Measurements from ENCODE around the gene DCANP1.
A peak's percentile ranks its signal among the peaks of the same experiment; 100 is the strongest.

Gene DCANP1

GRCh38 chr5:135480511-135480910, 33.4 kb upstream of the DCANP1 start:
- DNase-seq (ENCODE audit: low spot score), result no peak

DNA sequence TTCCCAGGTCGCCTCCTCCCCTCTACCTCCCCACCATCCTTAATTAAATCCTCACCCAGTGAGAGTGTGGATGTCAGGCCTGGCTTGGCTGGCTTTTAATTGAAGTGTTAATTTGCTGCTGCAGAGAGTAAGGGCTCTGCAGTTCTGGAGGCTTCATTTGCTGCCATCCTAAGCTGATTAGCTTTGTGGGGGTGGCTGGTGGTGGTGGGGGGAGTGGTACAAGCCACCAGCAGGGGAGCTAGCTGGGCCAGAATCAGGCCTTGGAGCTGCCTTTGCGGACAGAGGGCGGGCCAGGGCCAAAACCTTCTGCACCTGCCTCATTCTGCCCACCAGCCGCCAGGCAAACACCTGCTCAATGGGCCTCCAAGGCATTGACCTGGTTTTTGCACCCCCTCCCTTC, 31.8 kb upstream of the DCANP1 start:
- no peak for DNase-seq (ENCODE audit: low spot score)

- DNase-seq (ENCODE audit: low spot score), result no peak
These were observed 30.5 kb upstream of the DCANP1 start for GRCh38 chr5:135477613-135478066.

DNA sequence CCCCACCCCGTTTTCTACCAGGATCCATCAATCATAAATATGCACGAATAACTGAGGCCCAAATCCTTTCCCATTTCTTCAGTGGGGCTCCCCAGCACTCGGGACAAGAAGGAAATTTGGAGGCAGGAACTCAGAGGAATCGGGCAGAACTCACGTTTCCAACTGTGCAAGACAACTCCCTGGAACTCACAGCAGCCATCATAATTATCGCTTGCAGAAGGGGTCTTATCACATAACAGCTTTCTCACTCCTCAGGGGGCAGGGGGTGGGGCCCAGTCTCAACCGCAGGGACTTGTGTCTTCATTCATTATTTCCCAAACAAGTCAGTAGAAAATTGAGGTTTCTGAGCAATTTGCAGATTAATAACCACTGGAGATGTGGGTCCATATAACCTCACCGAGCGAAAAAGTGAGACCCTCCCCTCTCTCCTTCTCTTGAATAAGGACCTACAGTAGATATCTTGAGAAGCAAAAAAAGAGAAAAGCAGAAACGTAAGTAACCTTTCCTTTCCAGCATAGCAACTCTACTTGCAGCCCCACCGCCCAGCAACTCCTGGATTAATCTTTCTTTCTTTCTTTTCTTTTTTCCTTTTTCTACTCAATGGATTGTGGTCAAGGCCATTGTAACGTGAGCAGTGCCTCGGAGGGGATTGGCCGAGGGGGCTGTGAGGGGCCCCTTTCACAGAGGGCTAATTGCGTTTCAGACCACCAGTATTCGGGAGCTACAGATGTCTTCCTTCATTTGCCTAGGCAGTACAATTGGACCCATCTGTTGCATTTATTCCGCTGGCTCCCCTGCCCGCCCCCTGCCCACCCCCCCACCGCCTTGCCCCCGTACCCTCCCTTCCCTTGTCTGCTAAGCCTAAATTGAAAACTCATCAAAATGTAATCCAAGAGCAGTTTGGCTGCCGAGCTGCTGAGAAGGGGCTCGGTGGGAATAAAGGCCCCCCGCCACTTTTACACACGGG, 29.8 kb upstream of the DCANP1 start:
- DNase-seq (ENCODE audit: low spot score), result no peak

GRCh38 chr5:135473956-135474670, 27.0 kb upstream of the DCANP1 start:
- no peak for DNase-seq (ENCODE audit: low spot score)

- no peak for DNase-seq (ENCODE audit: low spot score)
These were observed 25.0 kb upstream of the DCANP1 start for GRCh38 chr5:135472141-135472540.

DNA sequence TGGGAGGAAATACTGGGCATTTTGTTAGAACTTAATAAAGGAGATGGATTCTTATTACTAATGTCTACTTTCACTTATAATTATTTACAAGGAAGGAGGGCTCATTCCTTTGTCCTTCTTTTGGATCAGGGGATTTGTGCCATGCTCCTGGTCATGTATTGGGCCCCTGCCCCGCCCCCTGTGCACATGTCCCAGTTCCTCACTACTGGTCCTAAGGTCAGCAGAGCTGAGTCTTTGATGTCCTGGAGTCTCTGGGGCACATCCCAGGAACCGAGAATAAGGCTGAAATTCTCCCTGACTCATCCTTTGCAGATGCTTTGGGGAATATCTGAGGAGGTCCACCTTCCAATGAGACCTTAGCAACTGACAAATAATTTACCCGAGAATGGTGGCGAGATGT, 24.6 kb upstream of the DCANP1 start:
- no peak for DNase-seq (ENCODE audit: low spot score)

DNA sequence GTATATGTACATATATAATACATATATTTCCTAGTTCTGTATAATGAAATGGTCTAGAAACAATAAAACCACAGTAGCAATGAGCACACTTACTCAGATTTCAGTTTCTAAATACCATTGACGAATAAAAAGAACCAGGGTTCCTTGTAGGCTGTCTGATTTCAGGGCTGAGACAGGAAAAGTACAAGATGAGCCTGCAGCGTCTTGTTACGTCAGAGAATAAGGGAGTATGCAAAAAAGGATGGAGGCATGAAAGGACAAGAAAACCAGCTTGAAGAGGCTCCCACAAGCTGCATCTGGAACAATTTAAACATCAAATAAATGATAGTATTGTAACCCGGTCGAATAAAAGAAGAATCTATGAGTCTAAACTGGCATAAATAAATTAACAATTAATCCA, 22.8 kb upstream of the DCANP1 start:
- no peak for DNase-seq (ENCODE audit: low spot score)

GRCh38 chr5:135468541-135468940, 21.4 kb upstream of the DCANP1 start:
- DNase-seq (ENCODE audit: low spot score), result no peak

GRCh38 chr5:135467871-135468485, 20.8 kb upstream of the DCANP1 start:
- no peak for DNase-seq (ENCODE audit: low spot score)

GRCh38 chr5:135467051-135467625, 20.0 kb upstream of the DCANP1 start:
- DNase-seq (ENCODE audit: low spot score), result no peak

GRCh38 chr5:135466178-135467050, 19.3 kb upstream of the DCANP1 start:
- DNase-seq (ENCODE audit: low spot score), result peak; percentile 66

DNA sequence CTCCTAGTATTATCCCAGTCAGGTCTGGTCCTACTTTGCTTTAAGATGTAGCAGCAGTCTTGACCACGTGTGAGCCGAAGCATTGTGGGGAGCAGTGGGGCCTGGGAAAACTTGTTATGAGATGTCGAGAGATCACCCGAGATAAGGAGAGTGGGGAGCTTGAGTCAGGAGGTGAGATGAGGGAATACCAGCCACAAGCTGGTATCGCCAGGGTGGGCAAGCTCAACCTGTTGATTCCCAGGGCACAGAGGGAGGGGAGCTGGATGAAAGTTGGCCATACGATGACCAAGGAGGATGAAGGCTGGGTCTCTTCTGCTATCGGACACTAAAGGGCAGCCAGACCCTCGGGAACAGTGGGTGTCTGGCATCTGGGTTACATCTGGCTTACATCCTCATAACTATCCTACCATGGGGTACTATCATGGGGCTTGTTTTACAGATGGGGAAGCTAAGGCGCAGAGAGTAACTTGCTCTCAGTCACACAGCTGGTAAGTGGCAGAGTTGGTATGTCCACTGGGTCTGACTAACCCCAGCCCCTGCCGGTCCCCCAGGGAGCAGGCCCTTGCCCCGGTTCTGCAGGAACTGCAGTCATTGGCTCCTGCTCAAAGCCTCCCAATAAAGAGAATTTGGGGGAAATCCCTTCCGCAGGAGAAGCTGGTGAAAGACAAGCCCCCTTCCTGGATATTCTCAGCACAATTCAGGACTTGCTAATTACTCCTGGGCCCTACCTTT, 18.4 kb upstream of the DCANP1 start:
- DNase-seq (ENCODE audit: low spot score), result no peak

DNA sequence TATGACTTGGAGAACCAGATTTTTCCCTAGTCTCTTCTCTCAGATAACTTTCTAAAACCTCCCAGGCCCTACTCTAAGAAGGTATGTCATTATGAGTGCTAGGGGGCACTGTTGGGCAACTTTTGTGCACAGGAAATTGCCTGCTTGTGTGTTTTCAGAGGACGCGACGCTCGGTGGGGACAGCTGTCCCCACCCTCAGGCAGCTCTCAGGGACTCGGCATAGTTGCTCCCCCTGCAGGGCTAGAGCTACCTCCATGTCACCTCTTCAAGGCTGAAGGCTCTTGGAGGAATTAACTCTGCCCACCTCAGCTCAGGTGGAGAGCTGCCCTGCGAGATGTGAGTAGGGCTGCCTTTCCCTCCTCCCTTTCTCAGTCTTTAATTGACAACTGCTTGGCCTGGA, 15.2 kb upstream of the DCANP1 start:
- peak; percentile 90 for DNase-seq (ENCODE audit: low spot score)

- DNase-seq (ENCODE audit: low spot score), result no peak
These were observed 14.5 kb upstream of the DCANP1 start for GRCh38 chr5:135461481-135462151.

DNA sequence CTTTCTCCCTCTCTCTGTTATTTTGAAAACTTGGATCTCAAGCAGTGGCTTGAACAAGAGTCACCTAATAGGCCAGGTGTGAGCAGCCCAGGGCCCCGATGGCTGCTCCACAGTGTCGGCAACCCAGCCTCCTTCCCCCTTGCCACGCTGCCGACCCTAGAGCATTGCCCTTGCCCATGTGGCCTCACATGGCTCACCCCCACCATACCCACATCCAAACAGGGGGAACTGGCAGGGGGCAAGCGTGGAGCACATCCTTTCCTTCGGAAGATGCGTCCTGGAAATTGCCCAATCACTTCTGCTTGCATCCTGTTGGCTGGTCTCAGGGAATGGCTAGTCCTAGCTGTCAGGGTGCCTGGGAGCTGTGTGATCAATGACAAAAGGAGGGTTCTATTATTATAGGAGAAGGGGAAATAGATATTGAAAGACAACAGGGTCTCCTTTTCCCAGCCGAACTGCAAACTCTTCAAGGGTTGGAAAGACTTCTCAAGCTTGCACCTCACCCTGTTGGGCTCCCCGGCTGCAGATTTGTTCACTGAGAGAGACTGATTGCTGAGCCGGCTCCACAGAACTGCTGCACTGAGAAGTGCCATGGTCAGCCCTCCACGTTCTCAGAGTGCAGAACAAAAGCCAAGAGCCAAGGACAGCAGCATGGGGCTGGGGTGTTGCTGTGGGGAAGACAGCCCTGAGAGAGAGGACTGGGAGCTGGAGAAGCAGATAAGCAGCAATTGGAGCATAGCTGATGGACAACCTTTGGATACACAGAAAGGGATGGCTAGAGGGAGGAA, 13.3 kb upstream of the DCANP1 start:
- DNase-seq (ENCODE audit: low spot score), result no peak

DNA sequence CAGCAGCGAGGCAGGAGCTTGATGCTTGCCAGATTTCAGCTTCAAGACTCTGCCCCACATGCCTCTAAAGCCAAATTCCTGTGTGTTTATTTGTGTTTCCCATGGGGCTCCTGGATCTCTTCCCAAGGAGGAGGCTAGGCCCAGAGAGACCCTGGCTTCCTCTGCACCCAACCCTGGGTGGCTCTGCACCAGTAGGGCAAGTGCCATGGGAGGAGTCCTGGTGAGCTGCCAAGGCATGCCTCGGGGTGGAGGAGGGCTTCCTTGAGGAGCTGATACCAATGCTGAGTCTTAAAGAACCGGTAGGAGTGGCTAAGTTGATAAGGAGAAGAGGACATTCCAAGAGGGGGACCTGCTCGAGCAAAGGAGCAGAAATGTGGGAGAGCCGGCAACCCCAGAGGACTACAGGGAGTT, 11.8 kb upstream of the DCANP1 start:
- no peak for DNase-seq (ENCODE audit: low spot score)

DNA sequence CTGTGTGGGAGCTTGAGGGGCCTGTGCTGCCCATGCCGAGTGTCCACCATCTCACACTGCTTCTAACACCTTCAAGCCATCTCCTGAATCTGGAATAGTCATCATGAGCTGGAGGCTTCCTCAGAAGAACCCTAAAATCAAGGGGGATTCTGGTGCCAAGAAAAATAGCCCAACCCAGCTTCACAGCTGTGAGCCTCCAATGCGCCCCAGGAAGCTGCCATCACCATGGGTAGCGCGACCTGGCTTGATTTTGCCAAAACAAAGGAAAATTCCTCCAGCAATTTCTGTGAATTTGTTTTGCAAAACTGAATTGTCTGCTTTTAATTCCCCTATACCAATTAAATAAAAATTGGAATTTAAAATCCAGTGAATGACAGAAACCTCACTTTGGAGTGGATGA, 11.2 kb upstream of the DCANP1 start:
- no peak for DNase-seq (ENCODE audit: low spot score)

DNA sequence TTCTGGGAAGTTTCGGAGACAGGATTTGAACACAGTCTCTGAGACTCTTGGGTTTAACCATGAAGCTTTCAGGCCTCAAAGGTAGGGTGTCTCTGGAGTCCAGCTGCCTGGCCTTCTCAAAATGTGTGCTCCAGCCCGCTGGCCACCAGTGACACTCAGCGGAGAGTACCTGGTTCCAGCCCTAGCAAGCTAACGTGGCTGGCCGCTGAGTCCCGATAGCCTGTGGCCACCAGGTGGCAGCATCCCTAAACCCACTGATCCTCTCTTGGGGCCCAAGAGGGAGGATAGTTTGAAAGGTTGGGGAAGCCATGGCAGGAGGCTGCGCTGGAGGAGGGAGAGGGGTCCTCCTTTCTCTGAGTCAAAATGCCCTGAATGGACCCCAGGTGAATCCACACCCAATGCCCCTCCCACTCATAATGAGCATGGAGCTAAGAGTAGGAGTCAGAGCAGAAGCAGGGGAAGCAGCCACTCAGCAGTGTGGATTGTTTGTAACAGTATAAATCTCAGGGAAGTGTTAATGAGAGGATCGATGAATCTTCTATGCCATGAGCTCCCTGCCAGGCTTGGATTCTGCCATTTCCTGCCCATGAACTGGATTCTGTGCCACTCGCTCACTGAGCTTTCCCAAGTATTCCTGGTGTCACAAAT, 10.4 kb upstream of the DCANP1 start:
- DNase-seq (ENCODE audit: low spot score), result peak; percentile 72

All from SW480 (cell line).